BLaER1 (cell line): ENCODE measurements around the gene DMTF1.
"Not testable (repeated sequence)": the region's sequence is repeated elsewhere in the genome, so short reads cannot be mapped to it uniquely, and the experiment has no call there.

Source experiments
- H3K27ac ChIP-seq: shearing (Covaris generic); formaldehyde crosslinking; 2 replicates; pipeline ENCODE4 v1.8.1; 2022
- H3K27me3 ChIP-seq: shearing (Covaris generic); formaldehyde crosslinking; 2 replicates; pipeline ENCODE4 v1.8.1; 2022
- H3K36me3 ChIP-seq: shearing (Covaris generic); formaldehyde crosslinking; 2 replicates; pipeline ENCODE4 v1.8.1; 2022
- H3K4me1 ChIP-seq: shearing (Covaris generic); formaldehyde crosslinking; 2 replicates; pipeline ENCODE4 v1.8.1; 2022
- H3K4me2 ChIP-seq: shearing (Covaris generic); formaldehyde crosslinking; 2 replicates; pipeline ENCODE4 v1.8.1; 2022
- H3K4me3 ChIP-seq: shearing (Covaris generic); formaldehyde crosslinking; 2 replicates; pipeline ENCODE4 v1.8.1; 2022
- H3K9ac ChIP-seq: shearing (Covaris generic); formaldehyde crosslinking; 2 replicates; pipeline ENCODE4 v1.8.1; 2022
- H3K9me3 ChIP-seq: shearing (Covaris generic); formaldehyde crosslinking; 2 replicates; pipeline ENCODE4 v1.8.1; 2022
- H4K20me1 ChIP-seq: shearing (Covaris generic); formaldehyde crosslinking; 2 replicates; pipeline ENCODE4 v1.8.1; 2022
- Cebpa-rat ChIP-seq: shearing (Covaris generic); IDR thresholded peaks from 2 replicates; pipeline ENCODE4 v1.8.1; 2022

The DMTF1 gene

DNA sequence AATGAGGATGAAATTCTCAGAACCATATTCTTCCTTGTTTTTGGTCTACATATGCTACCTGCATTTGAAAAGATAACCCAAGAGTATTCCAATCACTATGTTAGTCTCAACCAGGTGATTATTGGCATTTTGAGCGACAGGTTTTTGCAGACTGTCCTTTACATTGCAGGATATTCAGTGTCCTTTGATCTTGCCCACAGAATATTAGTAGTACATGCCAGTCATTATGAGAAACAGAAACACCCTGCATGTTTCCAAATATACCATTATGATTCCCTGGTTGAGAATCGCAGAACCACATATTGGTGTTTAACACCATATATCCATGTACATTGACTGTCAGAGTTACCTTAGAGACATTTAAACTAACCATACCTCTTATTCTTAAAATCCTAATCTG is 36.7 kb downstream of the DMTF1 start:
- Histone ChIP-seq H3K9ac (no peak overlapping the region), H4K20me1 (peaks cover 51% of the 10 kb centered on the region), H3K9me3 (no peaks in the 10 kb centered on the region), H3K4me2 (no peak overlapping the region), H3K4me3 (no peak overlapping the region), H3K27ac (no peak overlapping the region), H3K27me3 (no peaks in the 10 kb centered on the region), H3K36me3 (peaks cover 96% of the 10 kb centered on the region), H3K4me1 (no peaks in the 10 kb centered on the region)
- no peak for TF ChIP-seq Cebpa-rat

DNA sequence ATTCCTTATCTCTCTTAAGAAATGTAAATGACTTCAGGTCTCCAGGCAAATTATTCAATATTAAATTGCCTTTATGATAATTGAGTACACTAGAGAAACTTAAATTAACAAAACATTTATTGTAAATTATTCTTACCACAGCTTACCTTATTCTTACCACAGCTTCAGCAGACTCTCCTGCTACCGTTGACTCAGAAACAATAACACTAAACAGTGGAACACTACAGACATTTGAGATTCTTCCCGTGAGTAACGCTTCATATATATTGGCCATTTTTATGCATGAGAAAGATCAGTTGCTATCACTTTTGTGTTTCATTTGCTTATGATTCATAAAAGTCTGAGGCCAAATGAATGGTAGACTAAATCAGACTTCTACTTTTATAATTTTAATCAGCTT is 38.5 kb downstream of the DMTF1 start:
- Histone ChIP-seq H3K4me2 (no peak overlapping the region), H4K20me1 (peaks cover 70% of the 10 kb centered on the region), H3K36me3 (peaks cover 98% of the 10 kb centered on the region)

DNA sequence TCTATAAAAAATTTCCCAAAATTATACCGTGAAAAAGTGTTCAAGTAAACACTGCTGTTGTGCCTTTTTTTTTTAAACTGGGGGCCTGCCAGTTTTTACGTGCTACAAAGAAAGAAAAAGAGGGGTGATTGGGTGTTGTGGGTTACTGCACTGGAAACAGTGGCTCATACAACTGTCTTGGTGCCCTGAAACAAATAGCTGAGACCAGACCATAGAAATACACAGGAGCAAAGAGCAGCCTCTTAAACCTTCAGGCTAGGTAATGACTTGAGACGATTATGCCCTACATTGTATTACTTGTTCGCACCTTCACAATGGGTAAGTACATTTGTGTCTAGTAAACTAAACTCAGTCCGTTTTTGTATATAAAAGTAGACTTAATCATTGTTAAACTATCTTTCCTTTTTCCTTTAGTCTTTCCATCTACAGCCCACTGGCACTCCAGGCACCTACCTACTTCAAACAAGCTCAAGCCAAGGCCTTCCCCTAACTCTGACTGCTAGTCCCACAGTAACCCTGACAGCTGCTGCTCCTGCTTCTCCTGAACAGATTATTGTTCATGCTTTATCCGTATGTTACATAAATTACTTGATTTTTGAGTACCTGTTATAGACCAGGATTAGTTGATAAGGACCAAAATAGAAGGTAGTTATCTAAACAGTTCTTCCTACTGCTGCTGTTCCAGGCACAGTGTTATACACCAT is 40.7 kb downstream of the DMTF1 start:
- Histone ChIP-seq H3K4me3 (no peak overlapping the region), H3K4me2 (no peak overlapping the region), H3K27me3 (no peaks in the 10 kb centered on the region), H3K9me3 (no peaks in the 10 kb centered on the region), H3K27ac (no peak overlapping the region), H3K4me1 (no peaks in the 10 kb centered on the region), H4K20me1 (peaks cover 84% of the 10 kb centered on the region), H3K9ac (no peak overlapping the region), H3K36me3 (peaks cover 96% of the 10 kb centered on the region)
- TF ChIP-seq Cebpa-rat: no peak

More for the DNA sequence above, 38.5 kb downstream of the DMTF1 start:
- no peak for TF ChIP-seq Cebpa-rat
- no peak overlapping the region for H3K27ac ChIP-seq
- no peaks in the 10 kb centered on the region for H3K9me3 ChIP-seq
- H3K27me3 ChIP-seq: no peaks in the 10 kb centered on the region
- no peak overlapping the region for H3K4me3 ChIP-seq
- no peak overlapping the region for H3K9ac ChIP-seq
- H3K4me1 ChIP-seq: no peaks in the 10 kb centered on the region

DNA sequence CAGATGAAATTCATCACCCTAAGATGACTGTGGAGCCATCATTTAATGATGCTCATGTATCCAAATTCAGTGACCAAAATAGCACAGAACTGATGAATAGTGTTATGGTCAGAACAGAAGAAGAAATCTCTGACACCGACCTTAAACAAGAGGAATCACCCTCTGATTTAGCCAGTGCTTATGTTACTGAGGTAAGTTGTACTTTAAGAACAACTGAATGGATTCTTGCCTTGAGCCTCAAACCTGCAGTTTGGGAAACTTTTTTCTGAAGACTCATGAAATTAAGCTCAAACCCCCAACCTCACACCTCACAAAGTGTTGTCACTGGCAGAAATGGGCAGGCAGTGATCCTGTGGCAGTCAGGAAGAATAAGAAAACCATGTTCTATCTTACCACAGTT is 41.7 kb downstream of the DMTF1 start:
- Histone ChIP-seq H3K9me3 (no peaks in the 10 kb centered on the region), H3K27ac (no peak overlapping the region), H4K20me1 (peaks cover 94% of the 10 kb centered on the region), H3K4me3 (no peak overlapping the region), H3K9ac (no peak overlapping the region), H3K36me3 (peaks cover 94% of the 10 kb centered on the region), H3K27me3 (no peaks in the 10 kb centered on the region), H3K4me1 (no peaks in the 10 kb centered on the region), H3K4me2 (no peak overlapping the region)
- no peak for TF ChIP-seq Cebpa-rat

DNA sequence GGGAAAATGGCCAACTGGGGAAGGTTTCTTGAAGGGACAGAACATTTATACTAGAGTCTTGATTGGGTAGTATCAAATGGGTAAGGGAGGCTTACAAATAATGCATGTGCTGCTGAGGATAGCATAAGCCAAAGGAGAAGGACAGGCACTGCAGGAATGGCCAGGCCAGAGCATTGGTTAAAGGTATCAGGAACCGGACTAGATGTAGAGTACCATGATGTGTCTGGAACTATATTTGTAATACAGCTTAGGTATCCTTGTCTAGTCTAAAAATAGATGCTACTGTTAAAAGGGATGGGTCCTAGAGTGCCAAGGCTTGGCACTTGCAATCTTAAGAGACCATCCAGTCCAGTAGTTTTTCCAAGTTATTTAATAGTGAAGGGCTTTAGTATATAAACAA is 47.0 kb downstream of the DMTF1 start:
- Histone ChIP-seq H3K4me1 (no peaks in the 10 kb centered on the region), H3K36me3 (peaks cover 96% of the 10 kb centered on the region), H3K4me2 (no peak overlapping the region), H3K27ac (no peak overlapping the region), H3K4me3 (no peak overlapping the region), H3K9ac (no peak overlapping the region), H3K27me3 (no peaks in the 10 kb centered on the region), H4K20me1 (peaks cover 99% of the 10 kb centered on the region), H3K9me3 (peaks cover 16% of the 10 kb centered on the region)
- no peak for TF ChIP-seq Cebpa-rat

DNA sequence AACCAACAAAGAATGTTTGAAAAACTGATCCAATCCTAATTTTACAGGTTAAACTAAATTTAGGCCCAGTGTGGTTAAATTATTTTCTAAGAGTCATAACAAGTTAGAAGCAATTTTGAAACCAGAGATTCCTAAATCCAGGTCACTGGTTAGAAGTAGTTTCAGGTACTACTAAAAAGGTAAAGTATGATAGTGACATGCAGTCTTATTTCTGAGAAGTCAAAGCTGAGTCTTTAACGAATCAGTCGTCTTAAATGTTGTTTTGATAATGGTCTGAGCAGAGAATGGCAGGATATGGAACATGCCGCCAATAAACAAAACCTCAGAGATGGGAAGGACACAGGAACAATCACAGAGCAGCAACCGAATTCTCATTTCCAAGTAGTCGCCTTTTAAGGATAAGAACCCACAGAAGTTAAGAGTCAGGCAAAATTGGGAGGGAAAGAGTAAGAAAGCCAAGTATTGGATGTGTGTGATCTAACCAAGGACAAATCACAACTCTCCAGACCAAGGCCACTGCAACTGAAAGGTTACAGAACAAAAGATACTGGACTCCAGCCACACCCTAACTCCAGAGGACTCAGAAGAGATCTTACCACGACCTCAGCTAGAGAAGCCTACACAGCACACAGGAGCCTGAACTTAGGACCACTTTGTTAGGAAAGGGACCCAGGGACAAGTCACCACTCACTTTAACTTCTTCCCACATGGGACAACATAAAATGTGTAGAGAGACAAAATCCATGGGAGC is 47.6 kb downstream of the DMTF1 start:
- TF ChIP-seq Cebpa-rat: no peak
- H4K20me1 ChIP-seq: peaks cover 99% of the 10 kb centered on the region
- H3K9me3 ChIP-seq: peaks cover 22% of the 10 kb centered on the region
- H3K4me3 ChIP-seq: no peak overlapping the region
- no peak overlapping the region for H3K4me2 ChIP-seq
- peaks cover 96% of the 10 kb centered on the region for H3K36me3 ChIP-seq
- no peak overlapping the region for H3K9ac ChIP-seq
- no peaks in the 10 kb centered on the region for H3K4me1 ChIP-seq
- no peak overlapping the region for H3K27ac ChIP-seq
- no peaks in the 10 kb centered on the region for H3K27me3 ChIP-seq

DNA sequence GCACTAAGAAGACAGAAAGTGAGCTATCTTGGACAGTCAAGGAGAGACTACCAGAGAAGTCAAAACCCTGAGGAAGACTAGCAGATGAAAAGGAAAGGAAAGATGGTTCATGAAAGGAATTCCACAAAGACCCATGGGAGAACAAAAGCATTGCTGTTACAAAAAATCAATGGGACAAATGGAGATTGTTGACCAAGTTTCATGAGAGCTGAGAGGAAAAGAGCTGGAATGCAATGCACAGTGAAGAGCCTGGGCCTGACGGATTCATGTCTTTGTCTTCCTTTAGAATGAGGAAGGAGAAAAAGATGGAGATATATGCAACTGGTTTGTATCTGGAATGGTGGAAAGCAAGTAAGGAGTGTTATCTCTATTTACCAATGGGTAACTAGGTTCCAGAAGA is 50.0 kb downstream of the DMTF1 start:
- Histone ChIP-seq H3K4me1 (no peaks in the 10 kb centered on the region), H4K20me1 (peaks cover 98% of the 10 kb centered on the region), H3K4me2 (no peak overlapping the region), H3K4me3 (no peak overlapping the region), H3K36me3 (peaks cover 98% of the 10 kb centered on the region), H3K9me3 (peaks cover 45% of the 10 kb centered on the region), H3K9ac (no peak overlapping the region), H3K27ac (no peak overlapping the region), H3K27me3 (no peaks in the 10 kb centered on the region)
- TF ChIP-seq Cebpa-rat: no peak

DNA sequence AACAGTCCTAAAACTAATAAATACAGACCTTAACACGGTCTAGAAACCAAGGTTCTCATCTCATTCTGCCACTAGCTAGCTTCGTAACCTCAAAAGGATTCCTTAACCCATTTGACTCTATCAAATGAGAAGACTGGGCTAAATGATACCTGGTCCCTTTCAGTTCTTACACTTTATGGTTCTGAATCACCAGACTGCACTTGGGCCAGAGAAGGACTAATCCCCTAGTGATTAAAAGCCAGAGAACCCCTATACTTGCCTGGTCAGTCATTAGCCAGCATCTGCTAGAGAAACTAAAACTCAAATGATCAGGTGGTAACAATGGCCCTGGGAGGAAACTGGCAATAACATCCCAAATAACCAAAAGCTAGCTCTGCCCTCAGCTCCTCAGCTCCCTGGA is 50.5 kb downstream of the DMTF1 start:
- peaks cover 98% of the 10 kb centered on the region for H3K36me3 ChIP-seq
- no peak overlapping the region for H3K9ac ChIP-seq
- peaks cover 95% of the 10 kb centered on the region for H4K20me1 ChIP-seq
- H3K27ac ChIP-seq: no peak overlapping the region
- peaks cover 49% of the 10 kb centered on the region for H3K9me3 ChIP-seq
- no peak overlapping the region for H3K4me3 ChIP-seq
- no peak for TF ChIP-seq Cebpa-rat
- H3K27me3 ChIP-seq: no peaks in the 10 kb centered on the region
- no peaks in the 10 kb centered on the region for H3K4me1 ChIP-seq
- H3K4me2 ChIP-seq: no peak overlapping the region

DNA sequence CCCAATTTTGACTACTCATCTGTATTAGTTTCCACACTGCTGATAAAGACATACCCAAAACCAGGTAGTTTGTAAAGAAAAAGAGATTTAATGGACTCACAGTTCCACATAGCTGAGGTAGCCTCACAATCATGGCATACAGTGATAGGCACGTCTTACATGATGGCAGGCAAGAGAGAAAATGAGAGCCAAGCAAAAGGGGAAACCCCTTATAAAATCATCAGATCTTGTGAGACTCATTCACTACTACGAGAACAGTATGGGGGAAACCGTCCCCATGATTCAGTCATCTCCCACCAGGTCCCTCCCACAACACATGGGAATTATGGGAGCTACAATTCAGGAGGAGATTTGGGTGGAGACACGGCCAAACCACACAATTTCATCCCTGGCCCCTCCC is 51.7 kb downstream of the DMTF1 start:
- H3K4me2 ChIP-seq, H3K9ac ChIP-seq, H3K27me3 ChIP-seq, H3K4me3 ChIP-seq, H3K4me1 ChIP-seq, H3K27ac ChIP-seq: not testable (repeated sequence)
- Histone ChIP-seq H3K36me3 (peaks cover 99% of the 10 kb centered on the region), H4K20me1 (peaks cover 95% of the 10 kb centered on the region), H3K9me3 (peaks cover 62% of the 10 kb centered on the region)

DNA sequence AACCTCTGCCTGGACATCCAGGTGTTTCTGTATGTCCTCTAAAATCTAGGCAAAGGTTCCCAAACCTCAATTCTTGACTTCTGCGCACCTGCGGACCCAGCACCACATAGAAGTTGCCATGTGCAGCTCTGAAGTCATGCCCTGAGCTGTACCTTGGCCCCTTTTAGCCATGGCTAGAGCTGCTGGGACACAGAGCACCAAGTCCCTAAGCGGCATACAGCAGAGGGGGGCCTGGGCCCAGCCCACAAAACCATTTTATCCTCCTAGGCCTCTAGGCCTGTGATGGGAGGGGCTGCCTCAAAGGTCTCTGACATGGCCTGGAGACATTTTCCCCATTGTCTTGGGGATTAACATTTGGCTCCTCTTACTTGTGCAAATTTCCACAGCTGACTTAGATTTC is 52.7 kb downstream of the DMTF1 start:
- H3K4me1 ChIP-seq: no peaks in the 10 kb centered on the region
- H4K20me1 ChIP-seq: peaks cover 92% of the 10 kb centered on the region
- no peak overlapping the region for H3K9ac ChIP-seq
- H3K4me3 ChIP-seq: peak overlapping the region; percentile 37
- H3K36me3 ChIP-seq: peaks cover 97% of the 10 kb centered on the region
- H3K4me2 ChIP-seq: no peak overlapping the region
- H3K9me3 ChIP-seq: peaks cover 70% of the 10 kb centered on the region
- TF ChIP-seq Cebpa-rat: no peak
- H3K27me3 ChIP-seq: no peaks in the 10 kb centered on the region
- H3K27ac ChIP-seq: no peak overlapping the region

DNA sequence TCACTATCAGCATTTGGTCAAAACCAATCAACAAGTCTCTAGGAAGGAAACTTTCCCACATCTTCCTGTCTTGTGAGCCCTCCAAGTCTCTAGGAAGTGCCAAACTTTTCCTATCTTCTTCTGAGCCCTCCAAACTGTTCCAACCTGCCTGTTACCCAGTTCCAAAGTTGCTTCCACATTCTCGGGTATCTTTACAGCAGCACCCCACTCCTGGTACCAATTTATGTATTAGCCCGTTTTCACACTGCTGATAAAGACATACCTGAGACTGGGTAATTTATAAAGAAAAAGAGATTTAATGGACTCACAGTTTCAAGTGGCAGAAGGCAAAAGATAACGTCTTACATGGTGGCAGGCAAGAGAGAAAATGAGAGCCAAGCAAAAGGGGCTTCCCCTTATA is 53.4 kb downstream of the DMTF1 start:
- Histone ChIP-seq H4K20me1 (peaks cover 92% of the 10 kb centered on the region), H3K9me3 (peaks cover 77% of the 10 kb centered on the region), H3K36me3 (peaks cover 97% of the 10 kb centered on the region), H3K4me3 (0 out of 2 replicates have a peak overlapping the region, but pooled peaks have one; percentile 5)
- not testable (repeated sequence) for H3K9ac ChIP-seq, H3K27me3 ChIP-seq, H3K4me2 ChIP-seq, H3K4me1 ChIP-seq, H3K27ac ChIP-seq
